HT-29 (cell line): ENCODE data around the gene CAMK1G. TPM values are rescaled to one million over a fixed set of nuclear protein-coding genes. Genes with fewer than 3 reads are reported as not detected.

Experiments used
- DNase-seq: peaks from one replicate; pipeline ENCODE4 v3.0.0-alpha.2; 2015; ENCODE audit warnings: low spot score
- total RNA-seq: library from RNA; depleted of rRNA; stranded (reverse); fragments of >200 nt; shearing (Covaris generic); gene quantifications from 2 replicates; pipeline ENCODE4 v1.2.3, GENCODE V29; 2014; rRNA removed

Gene CAMK1G
- total RNA-seq, 1 experiment from 2014 or later: not detected

DNA sequence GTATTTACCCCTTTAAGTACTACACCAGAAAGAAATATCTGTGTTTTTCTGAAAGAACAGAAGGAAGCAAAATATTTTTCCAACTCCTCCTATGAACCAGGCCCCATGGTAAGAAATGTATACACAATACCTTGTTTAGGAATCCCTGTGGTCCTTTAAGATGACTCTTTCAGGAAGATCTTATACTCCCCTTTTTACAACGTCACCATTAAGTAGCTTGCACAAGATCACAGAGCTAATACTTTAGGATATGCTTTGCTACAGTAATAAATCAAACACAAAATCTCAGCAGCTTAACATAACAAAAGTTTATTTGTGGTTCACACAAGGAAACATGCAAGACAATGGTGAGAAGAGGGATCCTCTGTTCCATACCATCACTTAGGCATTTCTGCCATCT is 77.6 kb downstream of the CAMK1G start:
- no peak for DNase-seq

DNA sequence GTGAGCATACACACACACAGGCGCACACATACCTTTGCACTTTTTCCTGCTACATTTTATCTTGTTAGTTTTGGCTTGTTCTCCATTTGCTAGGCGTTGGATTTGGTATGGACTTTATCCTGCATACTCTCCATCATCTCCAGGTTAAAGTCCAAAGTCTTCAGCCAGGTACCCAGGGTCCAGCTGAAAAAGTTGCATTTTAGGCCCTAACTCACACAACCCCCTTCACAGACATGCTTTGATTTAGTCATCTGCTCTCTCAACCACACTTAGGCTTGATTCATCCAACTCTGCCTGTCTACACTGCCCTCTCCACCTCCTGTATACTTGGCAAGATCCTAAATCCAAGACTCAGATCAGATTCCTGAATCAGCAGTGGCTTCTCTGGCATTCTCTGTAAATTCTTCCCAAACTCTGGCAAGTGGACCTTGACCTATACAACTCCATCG is 79.4 kb downstream of the CAMK1G start:
- no peak for DNase-seq

Other genes with a start within 250 kb of the CAMK1G start
- 109 and 120 TPM in 2 replicates for gene LAMB3, start 68.7 kb downstream of the CAMK1G start, total RNA-seq
- 3.2 TPM in 2 replicates for gene G0S2, start 91.7 kb downstream of the CAMK1G start, total RNA-seq
- gene HSD11B1, start 121.1 kb downstream of the CAMK1G start, total RNA-seq: not detected in 2 replicates
- gene TRAF3IP3, start 172.3 kb downstream of the CAMK1G start, total RNA-seq: not detected in 2 replicates
- gene C1orf74, start 200.8 kb downstream of the CAMK1G start, total RNA-seq: 1.8 and 2.6 TPM in 2 replicates
- gene IRF6, start 222.4 kb downstream of the CAMK1G start, total RNA-seq: 30.2 and 32.7 TPM in 2 replicates
- 6.7 and 7.2 TPM in 2 replicates for gene UTP25, start 244.3 kb downstream of the CAMK1G start, total RNA-seq